HG02938 (cell line): ENCODE results near the gene GLCCI1.
A peak's percentile ranks its signal among the peaks of the same experiment; 100 is the strongest.

ENCODE experiments used
- ATAC-seq: cut with Tn5 transposase; IDR thresholded peaks from one replicate; pipeline ENCODE4 v1.9.1; 2021; ENCODE audit warnings: mild to moderate bottlenecking, moderate library complexity; ENCODE audit not compliant: unreplicated experiment

The GLCCI1 gene

DNA sequence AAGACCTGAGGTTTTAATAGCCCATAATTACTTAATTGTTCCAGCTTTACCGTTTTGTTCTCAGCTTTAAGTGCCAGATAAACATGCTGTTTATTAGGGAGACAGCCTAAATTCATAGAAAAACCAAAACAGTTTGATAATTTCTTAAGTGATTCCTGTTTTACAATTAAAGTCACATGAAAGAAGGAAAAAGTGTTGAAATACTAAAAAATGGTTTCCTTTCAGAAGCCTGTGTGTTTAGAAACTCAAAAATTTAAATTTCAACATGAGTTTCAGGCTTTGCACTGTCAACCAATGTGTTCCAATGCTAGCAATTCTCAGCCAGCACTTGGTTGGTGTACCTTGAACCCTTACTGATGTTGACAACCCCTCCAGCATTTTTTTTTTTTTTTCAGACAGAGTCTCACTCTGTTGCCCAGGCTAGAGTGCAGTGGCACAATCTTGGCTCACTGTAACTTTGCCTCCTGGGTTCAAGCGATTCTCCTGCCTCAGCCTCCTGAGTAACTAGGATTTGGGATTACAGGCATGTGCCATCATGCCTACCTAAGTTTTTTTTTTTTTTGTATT, 158.1 kb downstream of the GLCCI1 start:
- no peak for ATAC-seq

DNA sequence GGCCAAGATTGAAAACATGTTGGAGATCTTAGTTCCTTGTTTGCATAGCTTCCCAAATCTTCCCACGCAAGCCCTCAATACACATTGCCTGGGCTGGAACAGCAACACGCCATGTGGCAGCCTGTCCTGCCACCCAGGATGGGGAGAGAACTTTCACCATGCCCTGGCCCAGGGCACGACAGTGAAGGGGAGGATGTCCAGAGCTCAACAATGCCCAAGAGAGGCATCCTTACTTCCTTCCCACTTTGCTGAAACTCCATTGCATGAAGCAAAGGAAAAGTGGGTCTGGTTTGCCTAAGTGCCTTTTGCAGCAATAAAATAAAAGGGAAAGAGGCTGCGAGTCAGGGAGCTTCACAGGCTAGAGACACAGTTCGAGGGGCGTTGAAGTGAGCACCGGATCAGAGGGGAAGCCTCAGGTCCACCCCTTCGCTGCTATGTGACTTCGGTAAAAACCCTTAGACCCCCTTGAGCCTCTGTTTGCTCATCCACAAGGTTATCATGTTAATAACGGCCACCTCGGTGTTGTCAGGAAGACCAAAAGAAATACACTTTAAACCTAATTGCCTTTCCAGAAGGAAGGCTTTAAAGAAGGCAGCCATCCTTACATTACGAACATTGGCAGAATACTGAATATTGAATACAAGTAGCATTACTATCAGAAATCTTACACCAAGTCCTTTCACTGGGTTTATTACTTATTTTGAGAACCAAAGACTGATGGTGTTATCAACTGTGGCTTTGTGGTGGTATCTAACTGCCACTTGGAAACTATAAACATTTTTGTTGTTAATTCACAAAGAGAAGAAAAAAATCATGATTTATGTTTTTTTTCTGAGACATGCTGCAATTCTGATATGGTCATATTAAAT, 160.1 kb downstream of the GLCCI1 start:
- no peak for ATAC-seq

DNA sequence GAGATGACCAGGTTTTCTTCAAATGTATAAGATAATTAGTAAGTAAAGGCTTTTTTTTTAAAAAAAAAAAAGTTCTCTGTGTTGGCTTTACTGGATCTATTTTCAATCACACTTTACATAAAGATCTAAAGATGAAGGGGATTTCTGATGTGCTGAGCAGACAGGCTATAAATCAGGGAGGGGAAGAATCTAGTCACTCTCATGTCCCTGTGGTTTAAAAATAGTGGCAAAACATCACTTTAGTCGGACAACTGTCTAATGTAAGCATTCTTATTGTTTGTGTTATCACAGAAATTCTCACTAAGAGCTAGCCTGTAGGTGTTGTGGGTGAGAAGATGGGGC, 160.7 kb downstream of the GLCCI1 start:
- ATAC-seq, result no peak

DNA sequence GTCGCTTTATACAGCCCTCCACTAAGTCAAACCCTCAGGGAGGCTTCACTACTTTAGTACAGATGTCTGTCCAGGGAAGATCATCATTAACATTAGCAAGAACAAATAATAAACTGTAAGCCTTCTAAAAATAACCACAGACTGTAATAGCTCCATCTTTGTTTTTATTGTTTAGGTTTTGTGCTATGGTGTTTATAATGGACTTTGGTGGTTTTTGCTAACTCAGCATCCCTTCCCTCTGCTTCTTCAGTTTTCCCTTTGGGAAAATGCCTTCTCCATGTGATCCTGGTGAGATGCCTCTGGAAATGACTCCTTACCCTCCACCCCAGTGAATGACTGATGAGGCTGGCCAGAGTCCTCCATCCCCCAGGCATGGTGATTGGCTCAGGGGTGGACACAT, 162.1 kb downstream of the GLCCI1 start:
- ATAC-seq, result no peak

DNA sequence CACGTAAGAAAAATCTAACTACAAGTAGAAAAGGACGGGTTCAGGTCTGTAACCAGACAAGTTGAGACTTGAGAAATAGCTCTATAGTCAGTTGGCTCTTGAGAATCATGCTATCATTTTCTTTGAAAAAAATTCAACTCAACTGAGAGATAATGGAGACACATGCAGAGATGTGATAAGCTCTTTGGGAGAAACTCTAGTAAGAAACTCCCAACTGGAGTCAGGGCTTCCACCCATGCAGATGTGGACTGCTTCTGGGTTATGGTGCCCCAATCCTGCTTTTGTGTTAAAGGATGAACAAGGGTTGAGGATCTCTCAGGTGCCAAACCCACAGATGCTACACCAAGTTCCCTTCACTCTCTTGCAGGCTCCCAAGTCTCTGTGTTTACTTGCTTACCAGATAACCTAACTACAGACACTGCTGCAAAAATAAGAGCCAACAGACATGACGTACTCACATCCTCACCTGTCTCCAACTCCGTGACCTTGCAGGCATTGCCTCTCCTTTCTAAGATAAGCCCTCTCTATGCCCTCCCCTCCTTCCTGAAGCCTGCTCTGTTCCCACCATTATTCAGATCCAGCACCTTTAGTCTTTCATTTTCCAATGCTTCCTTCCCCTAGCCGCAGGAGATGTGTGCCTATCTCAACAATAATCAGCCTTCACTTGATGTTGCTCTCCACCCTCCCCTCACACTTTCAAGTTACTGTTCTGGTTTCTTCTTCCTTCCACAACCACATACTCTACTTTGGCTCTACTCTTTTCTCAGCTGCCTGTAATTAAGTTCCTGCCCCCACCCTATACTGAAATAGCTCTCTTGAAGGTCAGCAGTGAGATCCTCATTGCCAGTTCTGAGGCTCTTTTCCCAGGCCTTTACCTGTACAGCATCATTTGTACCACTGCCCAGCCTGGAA, 163.4 kb downstream of the GLCCI1 start:
- ATAC-seq, result peak; percentile 51

DNA sequence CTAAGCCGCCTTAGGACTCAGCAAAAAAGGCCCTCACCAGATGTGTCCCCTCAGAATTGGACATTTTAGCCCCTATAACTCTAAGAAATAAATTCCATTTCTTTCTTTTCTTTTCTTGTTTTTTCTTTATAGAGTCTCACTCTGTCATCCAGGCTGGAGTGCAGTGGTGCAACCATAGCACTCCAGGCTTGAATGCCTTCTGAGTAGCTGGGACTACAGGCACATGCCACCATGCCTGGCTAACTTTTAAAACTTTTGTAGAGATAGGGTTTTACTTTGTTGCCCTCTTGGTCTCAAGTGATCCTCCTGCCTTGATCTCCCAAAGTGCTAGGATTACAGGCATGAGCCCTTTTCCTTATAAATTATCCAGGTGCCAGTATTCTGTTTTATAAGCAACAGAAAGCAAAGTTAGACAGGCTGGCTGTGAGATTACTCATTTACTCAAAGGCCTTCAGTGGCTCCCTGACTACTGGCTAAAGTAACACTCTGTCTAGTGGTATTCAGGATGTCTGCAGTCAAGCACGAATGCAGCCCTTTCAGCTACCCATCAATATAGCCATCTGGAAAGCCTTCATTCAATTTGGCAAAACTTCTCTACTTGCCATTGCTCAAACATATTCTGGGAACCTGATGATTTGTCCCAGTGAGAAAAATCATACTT, 164.7 kb downstream of the GLCCI1 start:
- peak; percentile 24 for ATAC-seq

DNA sequence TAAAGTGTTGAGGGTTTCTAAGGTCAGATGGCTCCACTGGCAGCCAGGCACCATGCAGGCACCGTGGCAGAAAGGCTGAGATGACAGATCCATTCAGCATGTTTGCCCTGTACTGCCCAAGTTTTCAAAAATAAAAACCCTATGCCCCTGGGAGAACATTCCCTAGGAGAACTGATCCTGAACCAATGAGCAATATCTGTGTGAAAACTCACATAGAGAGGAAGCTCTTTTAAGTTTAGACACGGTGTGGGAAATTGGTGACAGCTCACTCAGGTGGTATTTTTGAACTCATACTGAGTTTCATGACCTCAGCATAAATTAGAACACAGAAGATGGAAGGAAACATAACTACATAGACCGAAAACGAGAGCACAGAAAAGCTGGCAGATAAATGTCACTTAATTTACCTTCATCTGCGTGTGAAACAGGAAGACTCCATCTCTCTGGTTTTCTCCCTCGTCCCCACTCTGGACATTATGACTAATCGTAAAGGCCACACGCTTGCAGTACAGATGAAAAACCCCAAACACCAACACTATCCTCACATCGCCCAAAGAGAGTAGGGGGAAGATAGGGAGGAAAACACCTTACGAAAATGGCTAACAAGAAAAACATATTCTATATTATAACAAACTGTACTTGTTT, 165.6 kb downstream of the GLCCI1 start:
- peak; percentile 72 for ATAC-seq

DNA sequence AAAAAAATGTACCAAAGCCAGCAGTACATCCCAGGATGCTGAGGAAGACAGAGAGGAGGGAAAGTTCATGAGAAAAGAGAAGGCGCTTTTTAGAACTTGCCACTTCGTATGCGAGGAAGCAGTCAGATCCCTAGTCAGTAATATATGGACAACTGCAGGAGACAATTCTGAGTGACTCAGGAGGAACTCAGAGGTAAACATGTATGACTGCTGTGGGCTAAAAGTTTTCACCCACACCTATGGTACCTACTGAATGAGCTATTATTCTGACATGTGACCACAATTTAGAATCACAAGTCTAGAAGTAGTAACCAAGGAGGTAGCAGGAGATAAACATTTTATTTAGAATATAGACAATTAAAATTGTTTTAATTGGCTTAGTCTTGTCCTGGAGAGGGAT, 166.8 kb downstream of the GLCCI1 start:
- ATAC-seq, result no peak

DNA sequence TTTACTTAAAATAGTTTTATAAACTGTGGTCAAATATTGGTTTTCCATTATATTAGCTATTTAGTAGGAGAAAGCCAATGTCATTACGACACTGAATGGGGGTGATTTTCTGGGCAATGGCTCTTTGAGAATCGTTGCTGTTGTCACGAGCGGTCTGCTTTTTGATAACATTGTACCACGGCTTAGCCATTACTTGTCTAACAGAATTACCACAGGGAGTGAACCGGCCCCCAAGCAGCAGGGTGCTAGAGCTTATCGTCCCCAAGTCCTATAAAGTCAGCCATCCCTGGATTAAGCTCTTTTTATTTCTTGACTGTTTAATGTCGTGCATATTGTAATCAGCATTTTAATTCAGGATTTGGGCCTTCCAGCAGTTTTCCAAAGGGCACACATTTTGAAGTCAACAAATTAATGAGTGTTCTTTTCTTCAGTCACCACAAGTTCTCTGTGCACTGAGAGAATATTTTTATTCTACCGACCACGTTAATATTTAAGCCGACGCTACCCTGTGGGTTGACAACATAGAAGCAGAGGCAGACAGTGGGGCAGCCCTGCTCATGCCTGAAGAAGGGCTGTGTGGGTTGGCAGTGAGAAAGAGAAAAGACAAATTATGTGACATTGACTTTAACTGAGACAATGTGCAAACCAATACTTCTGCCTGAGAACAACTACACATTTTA, 167.6 kb downstream of the GLCCI1 start:
- no peak for ATAC-seq
